Activated CD4-positive, CD25-positive, alpha-beta regulatory T cell treated with anti-CD3 and anti-CD28 coated beads, Interleukin-2, amount 50 U/mL, for 16 hours (primary cell): ENCODE data around the gene MSLN.

Experiments
- DNase-seq: peaks from one replicate; pipeline ENCODE4 v3.0.0-alpha.2; 2020; ENCODE audit warnings: low read depth, low spot score

MSLN gene

DNA sequence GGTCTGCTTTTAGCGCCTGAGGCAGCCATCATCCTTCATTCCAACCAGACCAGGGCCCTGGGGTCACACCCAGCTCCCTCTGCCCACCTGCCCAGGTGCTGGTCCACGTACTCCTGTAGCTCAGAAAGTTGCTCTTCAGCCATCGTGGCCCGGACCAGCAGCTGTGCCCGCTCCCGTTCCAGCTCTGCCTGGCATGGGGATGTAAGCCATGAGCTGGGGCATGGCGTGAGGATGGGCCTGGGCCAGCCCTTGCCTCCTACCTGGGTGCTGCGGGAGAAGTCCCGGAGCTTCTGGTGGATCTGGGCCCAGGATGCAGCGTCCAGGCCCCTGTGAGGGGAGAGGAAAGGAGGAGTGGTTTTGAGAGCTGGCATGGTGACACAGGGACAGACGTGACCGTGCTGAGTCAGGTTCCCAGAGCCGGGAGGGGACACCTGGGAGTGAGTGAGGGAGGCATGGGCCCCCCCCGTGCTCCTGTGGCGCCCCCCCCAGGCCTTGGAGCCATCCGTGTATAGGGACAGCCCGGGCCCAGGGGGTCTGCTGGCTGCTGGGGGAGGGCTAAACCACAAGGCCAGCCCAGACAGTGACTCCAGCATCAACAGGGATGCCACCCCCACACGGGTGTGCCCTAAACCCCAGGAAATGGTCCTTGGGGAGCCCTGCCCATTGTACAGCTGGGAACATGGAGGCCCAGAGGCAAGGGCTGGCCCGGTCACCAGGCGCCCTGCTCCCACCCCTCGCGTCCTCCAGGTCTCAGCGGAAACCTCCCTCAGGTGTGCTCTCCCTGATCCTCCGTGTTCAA is 37.5 kb upstream of the MSLN start:
- DNase-seq, result no peak

DNA sequence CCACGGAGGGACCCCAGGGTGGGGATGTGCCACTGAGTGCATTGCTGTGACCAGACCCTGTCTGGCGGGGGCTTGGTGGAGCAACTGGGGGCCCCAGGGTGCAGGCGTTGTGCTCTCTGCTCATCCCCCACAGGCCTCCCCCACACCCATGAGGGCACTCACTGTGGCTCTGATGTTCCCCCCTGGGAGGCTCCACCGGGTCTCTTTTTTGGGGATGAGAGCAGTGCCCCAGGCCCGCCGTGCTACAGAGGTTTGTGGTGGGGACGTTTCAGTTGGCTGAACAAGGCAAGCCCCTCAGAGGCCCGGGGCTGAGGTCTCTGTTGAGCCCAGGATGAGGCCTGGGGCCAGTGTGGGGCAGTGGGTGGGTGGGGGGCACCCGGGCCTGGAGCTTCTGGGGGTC is 36.8 kb upstream of the MSLN start:
- no peak for DNase-seq

DNA sequence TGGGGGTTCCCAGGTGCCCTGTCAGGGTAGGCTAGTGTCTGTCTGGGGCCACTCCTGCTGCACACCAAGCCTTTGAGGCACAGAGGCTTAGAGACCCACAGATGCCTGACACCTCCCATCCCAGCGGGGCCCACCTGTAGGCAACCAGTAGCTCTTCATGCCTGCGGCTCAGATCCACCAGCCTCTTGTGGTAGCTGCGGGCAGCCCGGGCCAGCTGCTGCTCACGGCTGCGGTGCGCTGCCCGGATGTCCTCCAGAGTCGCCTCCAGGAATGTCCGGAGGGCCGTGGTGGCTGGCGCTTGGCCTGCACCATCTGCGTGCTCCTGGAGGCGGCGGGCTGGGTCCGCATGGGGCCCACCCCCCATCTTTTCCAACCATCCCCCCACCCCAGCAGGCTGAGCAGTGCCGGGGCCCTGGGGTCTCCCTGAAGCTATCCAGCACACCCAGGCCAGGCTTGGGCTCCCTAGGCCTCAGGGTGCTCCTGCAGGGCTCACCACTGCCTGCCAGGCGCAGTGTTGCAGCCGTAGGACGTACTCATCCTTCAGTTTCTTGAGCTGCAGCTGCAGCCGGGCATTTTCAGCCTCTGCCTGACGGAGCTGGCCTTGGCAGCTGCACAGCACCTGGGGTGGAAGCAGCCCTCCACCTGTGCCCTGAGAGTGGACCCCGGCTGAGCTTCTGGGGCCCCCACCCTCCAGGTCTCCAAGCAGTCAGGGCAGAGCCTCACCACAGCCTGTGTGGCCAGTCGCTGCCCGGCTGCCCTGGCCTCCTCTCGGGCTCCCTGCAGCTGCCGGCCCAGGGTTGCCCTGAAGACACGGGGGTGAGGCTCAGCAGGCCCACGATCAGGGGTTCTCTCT is 36.1 kb upstream of the MSLN start:
- DNase-seq, result no peak

DNA sequence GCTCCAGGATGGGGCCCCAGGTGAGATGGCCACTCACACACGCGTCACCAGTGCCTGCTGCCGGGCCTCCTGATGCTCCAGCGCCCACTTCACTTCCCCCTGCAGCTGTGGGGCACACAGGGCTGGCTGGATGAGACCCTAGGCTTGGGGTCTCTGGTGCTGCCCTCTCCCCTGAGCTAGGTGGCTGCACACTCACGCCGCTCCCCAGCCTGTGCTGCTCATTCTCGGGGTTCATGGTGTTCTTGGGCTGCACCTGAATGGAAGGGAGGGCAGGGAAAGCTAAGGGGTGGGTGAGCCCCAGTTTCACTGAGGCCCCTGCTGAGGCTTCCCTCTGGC is 35.5 kb upstream of the MSLN start:
- no peak for DNase-seq

DNA sequence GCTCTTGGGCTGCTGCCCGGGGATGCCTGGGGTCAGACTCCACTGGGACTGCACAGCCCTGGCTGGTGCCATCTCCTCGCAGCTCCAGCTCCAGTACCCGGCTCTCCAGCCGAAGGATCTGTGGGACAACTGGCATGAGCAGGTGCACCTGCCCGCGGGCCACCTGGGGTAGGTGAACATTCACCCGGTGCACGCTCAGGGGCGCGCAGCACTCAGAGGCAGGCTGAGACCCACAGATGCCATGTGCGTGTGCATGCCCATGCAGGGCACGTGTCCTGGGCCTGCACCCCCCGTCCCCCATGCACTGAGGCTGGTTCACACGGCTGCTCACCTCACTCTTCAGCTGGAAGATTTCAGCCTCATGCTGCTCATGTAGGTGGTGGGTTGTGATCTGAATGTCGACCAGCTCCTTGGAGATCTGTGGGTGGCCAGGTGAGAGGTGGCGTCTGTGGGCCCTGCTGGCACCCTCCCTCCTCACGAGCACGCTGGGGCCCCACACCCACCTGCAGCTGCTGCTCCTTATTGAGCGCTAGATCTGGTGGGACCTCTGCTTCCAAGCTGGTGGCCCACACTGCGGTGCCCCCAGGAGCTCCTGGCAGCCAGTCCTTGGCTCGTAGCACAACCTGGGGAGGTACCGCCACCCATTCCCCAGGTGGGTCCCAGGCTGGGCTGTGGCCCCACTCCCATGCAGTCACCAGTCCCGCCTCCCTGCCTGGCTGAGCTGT is 34.9 kb upstream of the MSLN start:
- no peak for DNase-seq

DNA sequence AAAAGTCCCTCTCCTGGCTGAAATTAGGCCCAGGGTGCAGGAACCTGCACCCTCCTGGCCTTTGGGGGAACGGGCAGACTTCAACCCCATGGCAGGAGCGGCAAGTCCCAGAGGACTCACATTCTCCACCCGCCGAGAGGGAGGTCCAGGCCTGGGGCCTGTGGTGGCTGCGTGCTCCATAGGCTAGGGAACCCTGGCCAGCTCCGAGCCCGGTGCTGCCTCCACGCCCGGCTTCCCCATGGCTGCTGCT is 34.4 kb upstream of the MSLN start:
- no peak for DNase-seq

DNA sequence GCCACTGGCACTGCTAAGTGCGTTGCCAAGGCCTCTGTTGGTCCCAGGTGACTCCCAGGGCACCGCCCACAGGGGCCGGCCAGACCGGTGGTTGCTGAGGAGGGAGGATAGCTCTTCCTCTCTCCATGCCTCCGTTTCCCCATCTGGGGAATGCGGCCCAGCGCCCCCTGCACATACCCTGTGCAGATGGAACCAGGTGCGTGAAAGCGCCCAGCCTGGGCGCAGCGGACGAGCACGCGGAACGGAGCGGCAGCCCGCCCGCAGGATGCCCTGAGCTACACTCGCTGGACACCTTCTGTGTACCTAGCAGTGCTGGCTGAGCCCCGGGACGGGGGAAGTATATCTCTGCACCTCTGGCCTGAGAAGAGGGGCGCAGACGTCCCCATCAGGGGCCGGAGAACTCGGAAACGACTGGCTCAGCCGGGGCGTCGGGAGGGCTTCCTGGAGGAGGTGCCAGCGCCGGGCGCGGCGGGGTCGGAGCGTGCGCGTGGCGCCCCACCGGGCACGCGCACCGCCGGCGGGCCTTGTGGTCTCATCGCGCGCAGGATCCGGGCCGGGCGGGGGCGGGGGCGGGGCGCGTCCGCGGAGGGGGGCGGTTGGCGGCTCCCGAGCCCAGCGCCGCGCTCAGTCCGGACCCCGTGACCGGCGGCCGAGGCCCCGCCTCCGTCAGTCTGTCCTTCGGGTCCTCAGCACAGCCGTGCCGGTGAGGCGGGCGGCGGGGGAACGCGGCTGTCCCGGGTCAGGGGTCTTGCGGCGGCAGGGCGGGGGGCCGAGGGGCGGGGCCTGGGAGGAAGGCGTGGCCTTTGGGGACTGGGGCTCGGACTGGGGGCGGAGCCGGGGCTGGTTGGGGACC is 33.9 kb upstream of the MSLN start, which contains the start of the genes CCDC78 and HAGHL:
Gene CCDC78 (minus strand): TSS at position 6 of the 853 bp plus-strand sequence. CDS start 76 bp downstream, outside the sequence.
Gene HAGHL (plus strand): TSS at position 669 of the 853 bp plus-strand sequence. CDS start 404 bp downstream, outside the sequence.
- DNase-seq, result no peak

DNA sequence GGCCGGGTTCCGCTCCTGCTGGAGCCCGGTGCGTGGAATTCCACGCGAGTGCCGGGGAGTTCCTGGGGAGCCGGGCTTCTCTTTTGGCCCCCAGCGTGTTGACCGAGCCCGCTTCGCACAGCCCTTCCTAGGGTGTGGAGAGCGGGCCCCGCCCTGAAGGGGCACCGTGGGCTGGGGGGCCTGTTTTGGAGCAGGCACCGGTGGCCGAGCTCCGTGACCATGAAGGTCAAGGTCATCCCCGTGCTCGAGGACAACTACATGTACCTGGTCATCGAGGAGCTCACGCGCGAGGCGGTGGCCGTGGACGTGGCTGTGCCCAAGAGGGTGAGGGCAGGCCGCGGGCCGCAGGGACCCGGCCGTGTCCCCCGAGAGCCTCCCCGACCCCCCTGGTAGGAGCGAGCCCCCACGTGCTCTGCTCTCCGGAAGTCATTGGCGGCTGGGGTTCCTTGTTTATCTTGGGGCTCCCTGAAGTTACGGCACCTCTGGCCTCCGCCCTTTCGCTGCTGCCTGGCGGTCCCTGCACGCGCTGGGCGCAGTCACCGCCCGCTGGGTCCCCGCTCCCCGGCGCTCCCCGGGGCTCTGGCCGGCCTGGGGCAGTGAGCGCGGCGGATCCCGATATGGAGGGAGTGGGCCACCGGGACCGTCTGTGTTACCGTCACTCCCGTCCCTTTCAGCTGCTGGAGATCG is 33.1 kb upstream of the MSLN start:
- DNase-seq, result no peak

DNA sequence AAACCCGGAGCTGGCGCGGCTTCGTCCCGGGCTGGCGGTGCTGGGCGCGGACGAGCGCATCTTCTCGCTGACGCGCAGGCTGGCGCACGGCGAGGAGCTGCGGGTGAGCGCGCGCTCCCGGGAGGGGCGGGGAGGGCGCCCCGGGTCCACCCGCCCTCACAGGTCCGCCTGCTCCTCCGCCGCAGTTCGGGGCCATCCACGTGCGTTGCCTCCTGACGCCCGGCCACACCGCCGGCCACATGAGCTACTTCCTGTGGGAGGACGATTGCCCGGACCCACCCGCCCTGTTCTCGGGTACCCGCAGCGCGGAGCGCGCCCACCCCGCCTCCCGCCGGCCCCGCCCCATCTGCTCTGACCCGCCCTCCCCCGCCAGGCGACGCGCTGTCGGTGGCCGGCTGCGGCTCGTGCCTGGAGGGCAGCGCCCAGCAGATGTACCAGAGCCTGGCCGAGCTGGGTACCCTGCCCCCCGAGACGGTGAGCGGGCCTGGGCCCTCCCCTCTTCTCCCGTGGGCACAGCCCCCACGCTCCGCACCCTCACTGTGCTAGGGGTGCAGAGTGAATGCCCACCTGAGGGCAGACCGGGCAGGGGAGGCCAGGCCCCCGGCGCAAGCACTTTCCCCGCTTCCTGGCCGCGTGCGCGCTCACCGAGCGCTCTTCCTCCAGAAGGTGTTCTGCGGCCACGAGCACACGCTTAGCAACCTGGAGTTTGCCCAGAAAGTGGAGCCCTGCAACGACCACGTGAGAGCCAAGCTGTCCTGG is 32.2 kb upstream of the MSLN start:
- DNase-seq, result no peak

DNA sequence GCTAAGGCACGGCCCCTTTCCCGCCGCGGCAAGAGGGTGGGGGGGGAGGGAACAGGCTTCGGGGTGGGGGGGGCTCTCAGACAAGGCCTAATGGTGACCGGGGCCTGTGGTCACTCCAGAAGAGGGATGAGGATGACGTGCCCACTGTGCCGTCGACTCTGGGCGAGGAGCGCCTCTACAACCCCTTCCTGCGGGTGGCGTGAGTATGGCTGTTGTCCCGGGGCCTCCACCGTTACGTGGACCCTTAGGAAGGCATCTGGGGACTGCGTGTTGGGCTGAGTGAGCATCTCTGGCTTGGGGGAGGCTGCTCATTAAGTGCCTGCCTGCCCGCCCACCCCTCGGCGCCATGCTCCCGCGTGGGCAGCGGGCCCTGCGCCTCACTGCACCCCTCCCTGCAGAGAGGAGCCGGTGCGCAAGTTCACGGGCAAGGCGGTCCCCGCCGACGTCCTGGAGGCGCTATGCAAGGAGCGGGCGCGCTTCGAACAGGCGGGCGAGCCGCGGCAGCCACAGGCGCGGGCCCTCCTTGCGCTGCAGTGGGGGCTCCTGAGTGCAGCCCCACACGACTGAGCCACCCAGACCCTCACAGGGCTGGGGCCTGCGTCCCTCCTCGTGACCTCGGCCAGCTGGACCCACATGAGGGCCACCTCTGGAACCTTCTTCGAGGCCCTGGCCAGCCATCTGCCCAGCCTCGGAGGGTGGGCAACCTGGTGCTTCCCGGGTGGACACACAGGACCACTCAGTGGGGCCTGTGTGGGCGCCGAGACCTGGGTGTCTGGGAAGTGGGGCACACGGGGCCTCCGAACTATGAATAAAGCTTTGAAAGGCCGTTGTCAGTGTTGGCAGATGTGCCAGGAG is 31.4 kb upstream of the MSLN start:
- DNase-seq, result no peak

DNA sequence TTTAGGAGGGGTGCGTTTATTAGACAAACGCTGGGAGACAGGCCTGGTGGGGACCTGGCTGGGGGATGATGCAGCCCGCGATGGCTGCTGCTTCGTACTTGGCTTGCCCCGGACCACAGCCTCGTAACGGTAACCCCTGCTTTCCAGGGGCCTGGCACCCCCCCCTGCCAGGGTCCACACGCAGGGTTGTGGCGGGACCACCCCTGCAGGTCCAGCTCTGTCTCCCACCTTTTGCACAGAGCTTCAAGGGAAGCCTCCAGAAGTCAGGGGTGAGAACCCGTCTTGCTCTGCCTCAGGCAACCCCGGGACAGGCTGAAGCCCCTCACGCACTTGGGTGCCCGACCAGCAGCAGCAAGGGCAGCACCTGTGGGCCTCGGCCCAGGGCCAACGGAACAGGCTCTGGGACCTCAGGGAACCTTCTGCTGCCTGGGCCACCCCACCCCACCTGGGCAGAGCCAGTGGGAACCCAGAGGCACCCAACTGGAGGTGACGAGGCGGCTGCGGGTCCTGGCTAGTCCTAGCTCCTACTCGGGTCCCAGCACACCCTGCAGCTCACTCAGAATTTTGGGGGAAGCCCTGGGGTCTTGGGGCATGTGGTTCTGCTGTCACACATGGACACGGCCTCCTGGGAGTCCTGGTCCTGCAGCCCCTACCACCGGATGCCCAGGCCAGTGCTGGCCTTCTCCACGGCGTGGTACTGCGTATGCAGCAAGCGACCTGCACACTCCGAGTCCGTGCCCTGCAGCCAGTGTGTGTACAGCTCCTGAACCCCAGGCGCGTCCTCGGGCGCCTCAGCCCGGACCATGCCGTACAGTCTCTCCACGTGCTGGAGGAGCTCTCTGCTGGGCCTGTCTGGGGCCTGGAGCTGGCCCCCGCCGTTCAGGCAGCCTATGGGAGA is 30.5 kb upstream of the MSLN start:
- no peak for DNase-seq

DNA sequence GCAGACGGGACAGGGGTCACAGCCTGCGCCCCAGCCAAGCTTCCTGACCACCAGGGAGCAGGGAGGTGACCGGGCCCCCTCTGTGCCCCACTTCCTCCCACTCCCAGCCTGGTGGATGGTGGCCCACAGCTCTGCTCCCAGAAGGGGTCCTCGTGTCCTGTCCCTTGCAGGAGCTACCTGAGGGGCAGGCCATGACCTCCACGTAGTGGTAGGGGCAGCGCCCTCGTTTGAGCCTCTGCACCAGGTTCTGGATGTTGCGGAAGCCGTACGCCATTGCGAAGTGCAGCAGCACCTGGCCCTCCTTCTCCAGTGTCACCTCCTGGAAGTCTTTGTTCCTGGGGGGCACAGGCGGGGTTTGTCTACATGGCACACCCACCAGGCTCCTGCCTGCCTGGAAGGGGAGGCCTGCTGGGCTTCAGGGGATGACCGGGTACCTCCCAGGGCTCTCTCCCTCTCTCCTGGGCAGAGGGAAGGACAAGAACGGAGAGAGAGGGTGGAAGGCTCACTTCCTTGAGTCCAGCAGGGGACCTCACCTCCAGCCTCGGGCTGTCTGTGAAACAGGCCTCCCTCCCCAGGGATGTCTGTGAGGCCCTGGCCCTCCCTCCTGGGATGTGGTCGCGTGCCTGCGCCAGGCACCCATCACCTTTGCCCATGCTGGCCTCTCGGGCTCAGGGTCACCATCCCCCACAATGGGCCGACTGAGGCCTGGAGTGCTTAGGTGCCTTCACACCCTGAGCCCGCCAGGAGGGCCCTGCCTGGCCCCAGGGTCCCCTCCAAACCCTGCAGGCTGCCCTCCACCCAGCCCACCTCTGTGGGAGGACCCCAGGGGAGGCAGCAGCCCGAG is 29.6 kb upstream of the MSLN start:
- DNase-seq, result no peak

DNA sequence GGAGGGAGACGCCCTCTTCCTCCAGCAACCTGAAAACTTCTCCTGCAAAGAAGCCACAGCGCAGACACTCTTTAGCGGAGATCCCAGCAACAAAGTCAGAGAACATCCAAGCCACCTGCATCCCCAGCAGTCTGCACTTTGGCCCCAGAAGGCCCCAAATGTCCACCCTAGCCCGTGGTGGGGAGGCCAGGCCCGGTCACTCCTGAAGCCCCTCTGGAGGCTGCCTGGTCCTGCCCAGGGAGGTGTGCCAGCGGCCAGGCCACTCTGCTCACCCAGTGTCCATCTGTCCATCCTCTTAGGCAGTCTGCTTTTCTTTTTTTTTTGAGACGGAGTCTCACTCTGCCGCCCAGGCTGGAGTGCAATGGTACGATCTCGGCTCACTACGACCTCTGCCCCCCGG is 28.2 kb upstream of the MSLN start:
- DNase-seq, result no peak

DNA sequence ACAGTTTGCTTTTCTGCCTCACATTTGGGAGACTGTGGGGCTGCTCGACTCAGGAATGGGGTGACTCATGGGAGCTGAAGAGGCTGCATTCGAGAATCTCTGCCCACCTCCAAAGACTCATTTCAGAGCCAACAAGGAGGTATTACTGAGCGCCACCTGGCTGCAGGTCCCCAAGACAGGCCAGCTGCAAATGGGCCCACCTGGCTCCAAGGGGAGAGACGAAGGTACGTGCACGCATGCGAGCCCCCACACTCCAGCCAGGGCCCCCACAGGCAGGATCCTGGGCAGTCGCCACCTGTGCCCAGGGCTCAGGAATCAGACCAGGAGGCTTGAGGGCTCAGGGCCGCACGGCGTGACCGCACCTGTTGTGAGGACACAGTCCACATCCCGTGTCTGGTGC is 27.6 kb upstream of the MSLN start:
- DNase-seq, result no peak

DNA sequence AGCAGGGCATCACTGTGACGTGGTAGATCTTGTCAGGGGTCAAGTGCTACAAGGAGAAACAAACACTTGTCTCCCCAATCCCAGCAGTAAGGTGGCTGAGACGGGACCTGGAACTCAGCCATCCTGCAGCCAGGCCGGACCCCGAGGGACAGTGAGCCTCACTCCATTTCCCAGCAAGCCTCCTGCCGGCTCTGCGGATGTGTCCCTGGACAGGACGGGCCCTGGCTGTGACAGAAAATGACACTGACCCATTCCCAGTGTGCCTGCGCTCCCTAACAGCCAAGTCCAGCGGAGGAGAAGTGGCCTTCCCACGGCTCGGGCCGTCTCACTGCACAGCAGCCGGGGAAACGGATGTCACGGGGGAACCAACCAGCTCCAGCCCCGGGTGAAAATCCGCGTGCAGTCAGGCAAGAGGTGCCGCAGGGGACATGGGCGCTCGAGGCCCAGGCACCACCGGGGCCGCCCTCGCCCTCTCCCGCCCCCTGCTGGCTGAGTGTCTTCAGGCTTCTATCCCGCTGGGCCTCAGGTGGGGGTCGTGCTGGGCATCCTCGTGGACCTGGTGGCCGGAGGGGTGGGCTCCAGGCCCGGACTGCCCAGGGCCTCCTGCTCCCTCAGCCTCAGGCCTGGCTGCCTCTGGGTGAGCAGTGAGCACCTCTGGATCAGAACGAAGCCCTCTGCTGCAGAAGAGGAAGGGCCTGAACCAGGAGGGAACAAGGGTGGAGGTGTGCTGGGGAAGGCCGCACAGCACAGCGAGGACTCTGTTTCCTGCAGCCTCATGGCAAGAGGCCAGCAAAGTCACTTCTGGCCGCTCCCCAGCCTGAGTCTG is 26.9 kb upstream of the MSLN start:
- DNase-seq, result no peak

DNA sequence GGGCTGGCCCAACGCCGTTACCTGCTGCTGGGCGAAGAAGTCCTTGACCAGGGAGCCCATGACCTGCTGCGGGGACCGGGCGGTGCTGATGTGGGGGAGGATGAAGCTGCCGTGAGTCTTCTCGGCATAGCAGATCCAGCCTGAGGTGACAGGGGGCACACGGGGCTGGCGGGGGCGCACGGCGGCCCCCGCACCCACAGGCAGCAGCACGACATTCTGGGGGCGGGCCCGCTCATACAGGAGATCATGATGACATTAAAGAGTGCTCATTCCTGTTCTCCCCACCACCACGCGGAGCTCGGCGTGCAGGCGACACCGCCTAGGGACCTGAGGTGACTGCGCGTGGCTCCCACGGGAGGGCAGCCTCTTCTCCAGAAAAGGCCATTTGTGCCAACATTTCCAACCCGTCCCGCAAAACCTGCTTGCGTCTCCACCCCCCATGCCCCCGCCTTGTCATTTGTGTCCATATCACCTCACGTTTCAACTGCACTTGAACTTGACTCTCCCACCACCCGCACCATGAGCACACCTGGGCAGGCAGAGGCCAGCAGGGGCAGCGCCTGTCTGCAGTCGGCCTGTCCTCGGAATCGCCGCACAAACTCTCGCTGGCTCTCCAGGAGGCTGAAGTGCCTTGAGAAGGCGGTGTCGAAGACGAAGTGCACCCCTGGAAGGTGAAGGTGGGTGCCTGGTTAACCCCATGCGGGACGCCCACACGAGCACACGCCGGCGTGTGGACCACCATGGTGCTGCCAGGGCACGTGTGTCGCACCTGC is 26.1 kb upstream of the MSLN start:
- no peak for DNase-seq
